Mammary epithelial cell (primary cell): Measurements from ENCODE around the gene ZFR.

Experiments used
- EZH2 ChIP-seq: IDR thresholded peaks from 2 replicates; pipeline ENCODE4 v1.6.1; 2012; ENCODE audit warnings: low read length, inconsistent platforms, borderline replicate concordance
- TF ChIP-seq, protein P1 (sequence below), 2 donors: IDR thresholded peaks in 1 of 2; conservative IDR thresholded peaks in 1 of 2; 2 replicates each; pipeline ENCODE4 v1.5.1; 2011 to 2012; ENCODE audit warnings: inconsistent platforms in 2 of 2, low read length in 2 of 2, mild to moderate bottlenecking in 2 of 2, control low read depth in 1 of 2, low read depth in 1 of 2; ENCODE audit not compliant: insufficient read depth in 1 of 2; ENCODE audit errors: extremely low read depth in 1 of 2

DNA sequence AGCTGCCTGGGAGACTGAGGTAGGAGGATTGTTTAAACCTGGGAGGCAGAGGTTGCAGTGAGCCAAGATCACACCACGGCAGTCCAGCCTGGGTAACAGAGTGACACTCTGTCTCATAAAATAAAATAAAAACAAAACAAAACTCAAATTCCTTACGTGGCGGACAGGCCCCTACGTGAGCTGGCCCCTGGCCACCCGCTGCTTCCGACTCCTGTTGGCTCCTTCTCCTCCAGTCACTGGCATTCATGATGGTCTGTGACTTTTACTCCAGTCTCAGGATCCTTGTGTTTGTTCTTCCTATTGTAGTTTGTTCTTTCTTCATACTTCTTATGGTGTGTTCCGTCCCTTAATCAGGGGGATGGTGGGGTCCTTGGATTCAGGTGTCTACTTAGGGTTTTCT lies 28.5 kb upstream of the ZFR start:
- TF ChIP-seq, protein P1, sequence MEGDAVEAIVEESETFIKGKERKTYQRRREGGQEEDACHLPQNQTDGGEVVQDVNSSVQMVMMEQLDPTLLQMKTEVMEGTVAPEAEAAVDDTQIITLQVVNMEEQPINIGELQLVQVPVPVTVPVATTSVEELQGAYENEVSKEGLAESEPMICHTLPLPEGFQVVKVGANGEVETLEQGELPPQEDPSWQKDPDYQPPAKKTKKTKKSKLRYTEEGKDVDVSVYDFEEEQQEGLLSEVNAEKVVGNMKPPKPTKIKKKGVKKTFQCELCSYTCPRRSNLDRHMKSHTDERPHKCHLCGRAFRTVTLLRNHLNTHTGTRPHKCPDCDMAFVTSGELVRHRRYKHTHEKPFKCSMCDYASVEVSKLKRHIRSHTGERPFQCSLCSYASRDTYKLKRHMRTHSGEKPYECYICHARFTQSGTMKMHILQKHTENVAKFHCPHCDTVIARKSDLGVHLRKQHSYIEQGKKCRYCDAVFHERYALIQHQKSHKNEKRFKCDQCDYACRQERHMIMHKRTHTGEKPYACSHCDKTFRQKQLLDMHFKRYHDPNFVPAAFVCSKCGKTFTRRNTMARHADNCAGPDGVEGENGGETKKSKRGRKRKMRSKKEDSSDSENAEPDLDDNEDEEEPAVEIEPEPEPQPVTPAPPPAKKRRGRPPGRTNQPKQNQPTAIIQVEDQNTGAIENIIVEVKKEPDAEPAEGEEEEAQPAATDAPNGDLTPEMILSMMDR (conservative IDR thresholded peaks at IDR 0.05 in 1 of 2, IDR thresholded peaks at IDR 0.05 in 1 of 2; ENCODE audit: extremely low read depth in 1 of 2, insufficient read depth in 1 of 2, low read depth in 1 of 2, low read length in 2 of 2), result no peak
- no peak for TF ChIP-seq EZH2
